Heart right ventricle (tissue), 16 donors: ENCODE data around the gene ZBTB40. TPM values are rescaled to one million over a fixed set of nuclear protein-coding genes. Genes with fewer than 3 reads are reported as not detected.

ENCODE experiments used
- ATAC-seq, 8 donors: fragments of 200-7000 bp; cut with Tn5 transposase; one replicate each; pipeline ENCODE4 v1.9.1; 2020; ENCODE audit warnings: mild to moderate bottlenecking in 8 of 8, moderate library complexity in 8 of 8, moderate number of reproducible peaks in 1 of 8
- DNase-seq, 2 donors: peaks; one replicate each; pipeline ENCODE4 v3.0.0-alpha.2; 2020
- H3K27ac ChIP-seq, 10 donors: fragments of 200-600 bp; sonication (generic) in 2 of 10; one replicate each; pipeline versions ENCODE4 v1.5.0 to v1.8.0; 2020 to 2022; ENCODE audit warnings: mild to moderate bottlenecking in 3 of 10
- H3K27me3 ChIP-seq, 7 donors: fragments of 200-600 bp; one replicate each; pipeline ENCODE4 v1.8.0; 2021 to 2022; ENCODE audit warnings: mild to moderate bottlenecking in 2 of 7
- H3K36me3 ChIP-seq, 9 donors: fragments of 200-600 bp; sonication (generic) in 1 of 9; one replicate each; pipeline versions ENCODE4 v1.5.0 to v1.8.0; 2020 to 2022; ENCODE audit warnings: mild to moderate bottlenecking in 2 of 9
- H3K4me1 ChIP-seq, 9 donors: fragments of 200-600 bp; sonication (generic) in 1 of 9; one replicate each; pipeline versions ENCODE4 v1.5.0 to v1.8.0; 2020 to 2022; ENCODE audit warnings: mild to moderate bottlenecking in 4 of 9
- H3K4me3 ChIP-seq, 10 donors: fragments of 200-600 bp; sonication (generic) in 2 of 10; one replicate each; pipeline versions ENCODE4 v1.5.0 to v1.8.0; 2020 to 2022; ENCODE audit warnings: mild to moderate bottlenecking in 7 of 10, moderate library complexity in 2 of 10
- H3K9me3 ChIP-seq, 11 donors: fragments of 200-600 bp in 10 of 11; sonication (generic) in 2 of 11; one replicate each; pipeline versions ENCODE4 v1.5.0 to v1.8.0; 2013 to 2022; ENCODE audit warnings: mild to moderate bottlenecking in 2 of 11, control low read depth in 1 of 11, moderate library complexity in 1 of 11
- CTCF ChIP-seq, 9 donors: fragments of 200-600 bp; sonication (generic) in 2 of 9; IDR thresholded peaks; one replicate each; pipeline versions ENCODE4 v1.5.0 to v1.8.0; 2021 to 2022; ENCODE audit warnings: antibody characterized with exemption in 9 of 9, mild to moderate bottlenecking in 5 of 9, moderate library complexity in 1 of 9
- WGBS, 2 donors: extraction: QIAGEN DNeasy Blood & Tissue Kit; methylation state at CpG; one replicate each; pipeline ENCODE4 v1.1.7; 2013; ENCODE audit warnings: inconsistent platforms in 1 of 2; 5-methylcytosine and 5-hydroxymethylcytosine counted together
- intact Hi-C, 10 donors: fragments of 100-400 bp; cut with DNase I; formaldehyde crosslinking; loops; one replicate each; pipeline versions ENCODE4 v1.11.1 to v1.14.2; 2022
- polyA plus RNA-seq, 2 donors: library from polyadenylated mRNA; stranded (reverse); fragments of 200-250 nt; gene quantifications; one replicate each; pipeline ENCODE4 v1.2.3, GENCODE V29; 2013
- total RNA-seq, 10 donors: library from RNA; stranded (reverse); fragmentation: NEBNext Ultra II Directional in 3 of 10; extraction: Animal tissue kit (Norgen Biotek cat#: 25700) in 3 of 10; gene quantifications; one replicate each; pipeline versions ENCODE4 v1.2.1 to v1.2.4, GENCODE V29; 2021 to 2023
- donor health status: Arrhythmogenic right ventricular cardiomyopathy.
- donor health status: ischemic (EF 13 %, LVEDD 7.1; RV severe dilation, severe dysfunction).
- donor health status: healthy with polysubstance abuse.
- donor health status: DM: no; HTN: yes; CAD: no.
- donor health status: DM: no; HTN: no; CAD: no.
- donor health status: ischemic (EF 25% LVEDD 6.9; RV normal size, moderate dysfunction).
- donor health status: ischemic (EF 25% LVEDD 5.7; RV mildly dilated, moderate dysfunction).
- donor health status: healthy.
- donor health status: DM: yes; HTN: yes; CAD: no.
- donor health status: Ischemic cardiomyopathy.
- donor health status: ischemic (EF 35%, LVEDD 5.7; RV mildly dilated, moderate dysfunction).
- donor health status: nonischemic (EF 11% LVEDD 7.7; RV severe dilation, severe dysfunction).
- donor health status: DM: yes; HTN: yes; CAD: no.
- donor health status: PGD.
- donor health status: ischemic (EF 29% LVEDD 5.4; RV normal size, mild dysfunction).
- donor health status: nonischemic (EF 23%, LVEDD 6.1; RV moderate dilation, normal function).

The ZBTB40 gene
- total and polyA plus RNA-seq, 12 donors: 3.2 to 18.2 (median 13.2) TPM

- 85% methylated on average over 11 of the region's 11 CpGs for WGBS, 2 donors
- no peak for TF ChIP-seq CTCF (IDR thresholded peaks at IDR 0.05)
- H3K4me1 ChIP-seq: no peaks in the 10 kb centered on the region
- DNase-seq: no peak
- H3K4me3 ChIP-seq: no peak overlapping the region
- intact Hi-C loops: no loop called here
- H3K27me3 ChIP-seq: peaks cover 0 to 88% (median 66%) of the 10 kb centered on the region in 7 donors
- ATAC-seq: no peak
- no peaks in the 10 kb centered on the region for H3K36me3 ChIP-seq
- H3K27ac ChIP-seq: no peak overlapping the region
- H3K9me3 ChIP-seq: no peaks in the 10 kb centered on the region
Measured at GRCh38 chr1:22550021-22550420, 98.4 kb downstream of the ZBTB40 start.

- DNase-seq (no peak), ATAC-seq (no peak)
- WGBS, 2 donors: 69 to 71% methylated on average over 17 of the region's 17 CpGs
- Histone ChIP-seq H3K4me3 (no peak overlapping the region), H3K4me1 (no peaks in the 10 kb centered on the region), H3K27ac (no peak overlapping the region), H3K36me3 (no peaks in the 10 kb centered on the region), H3K27me3 (peaks cover 0 to 90% (median 68%) of the 10 kb centered on the region in 7 donors), H3K9me3 (no peaks in the 10 kb centered on the region)
- TF ChIP-seq CTCF (IDR thresholded peaks at IDR 0.05): no peak
- intact Hi-C loops: no loop called here
Measured at GRCh38 chr1:22551591-22551990, 99.9 kb downstream of the ZBTB40 start.

GRCh38 chr1:22552021-22552420 lies 100.4 kb downstream of the ZBTB40 start:
- 52 to 54% methylated on average over 5 of the region's 5 CpGs for WGBS, 2 donors
- Histone ChIP-seq H3K36me3 (no peaks in the 10 kb centered on the region), H3K27ac (no peak overlapping the region), H3K27me3 (peaks cover 0 to 90% (median 68%) of the 10 kb centered on the region in 7 donors), H3K4me3 (no peak overlapping the region), H3K9me3 (no peaks in the 10 kb centered on the region), H3K4me1 (no peaks in the 10 kb centered on the region)
- no peak for ATAC-seq
- DNase-seq: no peak
- no peak for TF ChIP-seq CTCF (IDR thresholded peaks at IDR 0.05)
- intact Hi-C loops: no loop called here

- Histone ChIP-seq H3K4me1 (no peaks in the 10 kb centered on the region), H3K9me3 (no peaks in the 10 kb centered on the region), H3K27me3 (peaks cover 0 to 89% (median 74%) of the 10 kb centered on the region in 7 donors), H3K27ac (no peak overlapping the region), H3K36me3 (no peaks in the 10 kb centered on the region), H3K4me3 (no peak overlapping the region)
- TF ChIP-seq CTCF (IDR thresholded peaks at IDR 0.05): no peak
- DNase-seq: no peak
- WGBS, 2 donors: 41 to 59% methylated on average over 18 of the region's 18 CpGs
- ATAC-seq: no peak
- intact Hi-C loops: no loop called here
Measured at GRCh38 chr1:22553104-22553880, 101.6 kb downstream of the ZBTB40 start.
